Endothelial cell (in vitro differentiated cells): Measurements from ENCODE around the gene MYH7. TPM values are rescaled to one million over a fixed set of nuclear protein-coding genes. Genes with fewer than 3 reads are reported as not detected.
"Not testable (repeated sequence)": the region's sequence is repeated elsewhere in the genome, so short reads cannot be mapped to it uniquely, and the experiment has no call there.

ENCODE experiments used
- DNase-seq: peaks from one replicate; pipeline ENCODE4 v3.0.0; 2021; ENCODE audit warnings: low spot score
- H3K27ac Mint-ChIP-seq: one replicate; pipeline ENCODE4 v1.8.0; 2021; ENCODE audit warnings: mixed read lengths, inconsistent platforms; ENCODE audit not compliant: unreplicated experiment
- H3K27me3 Mint-ChIP-seq: one replicate; pipeline ENCODE4 v1.8.0; 2021; ENCODE audit warnings: mild to moderate bottlenecking, moderate library complexity, mixed read lengths, inconsistent platforms; ENCODE audit not compliant: unreplicated experiment
- H3K36me3 Mint-ChIP-seq: one replicate; pipeline ENCODE4 v1.8.0; 2021; ENCODE audit warnings: mild to moderate bottlenecking, low read depth, mixed read lengths, inconsistent platforms; ENCODE audit not compliant: unreplicated experiment
- H3K4me1 Mint-ChIP-seq: one replicate; pipeline ENCODE4 v1.8.0; 2021; ENCODE audit warnings: mild to moderate bottlenecking, mixed read lengths, inconsistent platforms; ENCODE audit not compliant: unreplicated experiment
- H3K4me3 Mint-ChIP-seq: one replicate; pipeline ENCODE4 v1.8.0; 2021; ENCODE audit warnings: mild to moderate bottlenecking, mixed read lengths, inconsistent platforms; ENCODE audit not compliant: unreplicated experiment
- H3K9me3 Mint-ChIP-seq: one replicate; pipeline ENCODE4 v1.8.0; 2021; ENCODE audit warnings: mixed read lengths, inconsistent platforms; ENCODE audit not compliant: unreplicated experiment
- CTCF ChIP-seq: fragments of 200-600 bp; sonication (generic); IDR thresholded peaks from one replicate; pipeline ENCODE4 v1.5.0; 2021; ENCODE audit warnings: antibody characterized with exemption; ENCODE audit not compliant: unreplicated experiment
- total RNA-seq: library from RNA; stranded (reverse); fragmentation: NEBNext Ultra II Directional; extraction: Animal tissue kit (Norgen Biotek cat#: 25700); gene quantifications from one replicate; pipeline ENCODE4 v1.2.1, GENCODE V29; 2021; ENCODE audit not compliant: unreplicated experiment

MYH7 gene
- total RNA-seq, 1 donor from 2014 or later: 0.18 TPM

GRCh38 chr14:23430016-23430722 is 5.3 kb downstream of the MYH7 start:
- peaks cover 3% of the 10 kb centered on the region for H3K36me3 Mint-ChIP-seq
- no peak overlapping the region for H3K27ac Mint-ChIP-seq
- H3K27me3 Mint-ChIP-seq: peaks cover 17% of the 10 kb centered on the region

GRCh38 chr14:23428686-23429495 is 6.6 kb downstream of the MYH7 start:
- H3K4me1 Mint-ChIP-seq: peaks cover 6% of the 10 kb centered on the region
- no peak overlapping the region for H3K4me3 Mint-ChIP-seq
- H3K27ac Mint-ChIP-seq: no peak overlapping the region
- H3K27me3 Mint-ChIP-seq: peaks cover 12% of the 10 kb centered on the region
- TF ChIP-seq CTCF: no peak
- no peaks in the 10 kb centered on the region for H3K9me3 Mint-ChIP-seq
- peaks cover 3% of the 10 kb centered on the region for H3K36me3 Mint-ChIP-seq
- DNase-seq: no peak

More at GRCh38 chr14:23430016-23430722, 5.3 kb downstream of the MYH7 start:
- no peaks in the 10 kb centered on the region for H3K9me3 Mint-ChIP-seq
- no peak for DNase-seq
- peaks cover 7% of the 10 kb centered on the region for H3K4me1 Mint-ChIP-seq
- no peak overlapping the region for H3K4me3 Mint-ChIP-seq
- TF ChIP-seq CTCF: no peak

GRCh38 chr14:23425798-23426197 is 9.7 kb downstream of the MYH7 start:
- H3K27ac Mint-ChIP-seq: peak overlapping the region; percentile 48
- peaks cover 12% of the 10 kb centered on the region for H3K27me3 Mint-ChIP-seq
- H3K36me3 Mint-ChIP-seq, DNase-seq, H3K9me3 Mint-ChIP-seq, H3K4me3 Mint-ChIP-seq, H3K4me1 Mint-ChIP-seq: not testable (repeated sequence)

- Mint-ChIP-seq H3K4me1 (no peaks in the 10 kb centered on the region), H3K9me3 (no peaks in the 10 kb centered on the region), H3K36me3 (peaks cover 3% of the 10 kb centered on the region), H3K4me3 (no peak overlapping the region), H3K27me3 (peaks cover 14% of the 10 kb centered on the region), H3K27ac (no peak overlapping the region)
- TF ChIP-seq CTCF: no peak
- DNase-seq: no peak
These were observed 10.3 kb downstream of the MYH7 start for GRCh38 chr14:23425169-23425568.

- no peak for TF ChIP-seq CTCF
- Mint-ChIP-seq H3K27ac (no peak overlapping the region), H3K27me3 (peaks cover 14% of the 10 kb centered on the region), H3K4me1 (no peaks in the 10 kb centered on the region), H3K9me3 (no peaks in the 10 kb centered on the region), H3K4me3 (no peak overlapping the region), H3K36me3 (peaks cover 3% of the 10 kb centered on the region)
- DNase-seq: no peak
These were observed 11.8 kb downstream of the MYH7 start for GRCh38 chr14:23423657-23424056.
